Measurements from ENCODE around the gene STIL. TPM values are rescaled to one million over a fixed set of nuclear protein-coding genes. Genes with fewer than 3 reads are reported as not detected.

The STIL gene
- total and polyA plus RNA-seq, 2 of the 13 experiments (the other 11 are each of a cell fraction or from before 2014, with no cell fraction given): 13.7 to 18.6 TPM

DNA sequence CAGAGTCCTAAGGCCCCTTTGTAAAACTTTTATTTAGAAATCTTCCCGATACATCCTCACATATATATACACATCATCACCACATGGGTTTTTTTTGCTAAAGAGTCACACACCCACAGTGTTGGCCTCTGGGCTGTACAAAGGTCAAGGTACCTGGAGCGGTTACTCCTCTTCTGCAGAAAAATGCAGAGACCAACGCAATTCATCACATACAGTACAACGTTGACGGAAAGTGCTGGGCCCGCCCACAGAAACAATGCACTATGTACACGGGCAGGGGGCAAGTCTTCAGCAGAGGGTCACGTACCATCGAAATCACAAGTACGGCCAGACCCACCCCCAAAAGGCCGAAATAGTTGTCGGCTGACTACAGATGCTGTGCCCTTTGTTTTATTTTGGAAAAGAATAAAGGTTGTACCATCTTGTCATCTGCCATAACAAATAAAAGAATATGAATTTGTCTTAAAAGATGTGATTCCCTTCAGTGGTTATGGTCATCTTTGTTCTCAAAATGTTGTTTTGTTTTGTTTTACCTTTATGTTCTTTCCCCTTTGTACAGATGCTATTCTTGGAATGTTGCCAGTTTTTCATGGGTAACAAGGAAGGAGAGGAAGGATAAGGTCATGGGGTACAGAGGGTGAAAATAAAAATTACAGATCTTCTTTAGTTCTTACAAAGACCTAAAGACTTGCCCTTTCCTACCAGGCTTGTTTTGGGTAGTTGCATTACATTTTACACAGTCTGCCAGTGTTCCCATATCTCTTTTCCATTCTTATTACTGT lies 97.5 kb downstream of the STIL start (continued):
- TF ChIP-seq PATZ1 (CRISPR knock-in tag; IDR thresholded peaks at IDR 0.05): peak; percentile 48; the same call in 1 of the 2 replicates
- TF ChIP-seq ZFP36L1 (CRISPR knock-in tag; IDR thresholded peaks at IDR 0.05): no peak
- TF ChIP-seq ZNF605 (CRISPR knock-in tag; IDR thresholded peaks at IDR 0.05): no peak
- no peak for TF ChIP-seq SOX6 (IDR thresholded peaks at IDR 0.05)
- TF ChIP-seq SOX6 (CRISPR knock-in tag; IDR thresholded peaks at IDR 0.05): peak; percentile 80
- no peak for TF ChIP-seq ZSCAN30 (CRISPR knock-in tag; IDR thresholded peaks at IDR 0.05)
- TF ChIP-seq SAP130 (CRISPR knock-in tag; IDR thresholded peaks at IDR 0.05; ENCODE audit: low read depth): peak; percentile 56; the same call in 1 of the 2 replicates
- peak; percentile 41; the same call in 1 of the 2 replicates for TF ChIP-seq MED1 (CRISPR knock-in tag; IDR thresholded peaks at IDR 0.05)
- no peak for TF ChIP-seq HNRNPUL1 (IDR thresholded peaks at IDR 0.05; ENCODE audit: low read depth, low read length)
- no peak for TF ChIP-seq ZNF788 (CRISPR knock-in tag; IDR thresholded peaks at IDR 0.05; ENCODE audit: borderline replicate concordance)
- no peak for TF ChIP-seq ZNF264 (CRISPR knock-in tag; IDR thresholded peaks at IDR 0.05)
- TF ChIP-seq SNAPC2 (CRISPR knock-in tag; IDR thresholded peaks at IDR 0.05): no peak
- TF ChIP-seq ZNF512 (CRISPR knock-in tag; IDR thresholded peaks at IDR 0.05): no peak
- no peak for TF ChIP-seq ZNF724P (CRISPR knock-in tag; IDR thresholded peaks at IDR 0.05; ENCODE audit: borderline replicate concordance)
- TF ChIP-seq GPBP1L1 (CRISPR knock-in tag; IDR thresholded peaks at IDR 0.05): no peak
- TF ChIP-seq KDM2A (CRISPR knock-in tag; IDR thresholded peaks at IDR 0.05; ENCODE audit: borderline replicate concordance, low read depth): no peak
- TF ChIP-seq NR2C2 (CRISPR knock-in tag; IDR thresholded peaks at IDR 0.05; ENCODE audit: borderline replicate concordance): no peak
- TF ChIP-seq SP5 (CRISPR knock-in tag; IDR thresholded peaks at IDR 0.05; ENCODE audit: borderline replicate concordance, low read depth): peak; percentile 86
- no peak for TF ChIP-seq HOXA5 (CRISPR knock-in tag; IDR thresholded peaks at IDR 0.05)
- no peak for TF ChIP-seq ZNF891 (CRISPR knock-in tag; IDR thresholded peaks at IDR 0.05)
- no peak for TF ChIP-seq ZNF530 (CRISPR knock-in tag; IDR thresholded peaks at IDR 0.05; ENCODE audit: low read depth)
- TF ChIP-seq HNRNPK (IDR thresholded peaks at IDR 0.05; ENCODE audit: low read depth, low read length, poor library complexity, severe bottlenecking): no peak
- TF ChIP-seq RBM39 (IDR thresholded peaks at IDR 0.05; ENCODE audit: low read depth, low read length, poor library complexity, severe bottlenecking): no peak
- no peak for TF ChIP-seq FUBP1 (CRISPR knock-in tag; IDR thresholded peaks at IDR 0.05; ENCODE audit: borderline replicate concordance)

All from HepG2 (cell line).